Stimulated activated CD4-positive, alpha-beta T cell treated with anti-CD3 and anti-CD28 coated beads, TNF-alpha, amount 100 ng/mL, for 1 hour (primary cell): ENCODE data around the gene TEX54.
A peak's percentile ranks its signal among the peaks of the same experiment; 100 is the strongest.

ENCODE experiments used
- DNase-seq, 3 donors: peaks; one replicate each; pipeline ENCODE4 v3.0.0-alpha.2; 2020; ENCODE audit warnings: low read depth in 3 of 3, low spot score in 1 of 3

Gene TEX54

DNA sequence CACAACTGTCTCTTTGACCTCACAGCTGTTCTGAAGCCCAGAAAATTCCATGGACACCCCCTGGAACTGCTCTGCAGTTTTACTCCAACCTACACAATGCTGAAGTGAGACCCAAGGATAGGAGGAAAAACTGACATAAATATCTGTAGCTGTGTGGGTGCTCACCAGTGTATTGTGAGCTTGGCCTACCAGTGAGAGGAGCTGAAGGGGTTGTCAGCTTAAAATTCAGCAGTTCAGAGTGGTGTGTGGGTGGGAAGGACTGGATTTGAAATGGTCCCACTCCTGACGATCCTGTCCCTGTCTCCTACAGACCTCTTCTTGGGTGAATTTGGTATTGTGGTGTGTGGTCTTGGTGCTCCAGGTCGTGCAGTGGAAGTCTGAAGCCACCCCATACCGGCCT is 43.1 kb downstream of the TEX54 start:
- no peak for DNase-seq

DNA sequence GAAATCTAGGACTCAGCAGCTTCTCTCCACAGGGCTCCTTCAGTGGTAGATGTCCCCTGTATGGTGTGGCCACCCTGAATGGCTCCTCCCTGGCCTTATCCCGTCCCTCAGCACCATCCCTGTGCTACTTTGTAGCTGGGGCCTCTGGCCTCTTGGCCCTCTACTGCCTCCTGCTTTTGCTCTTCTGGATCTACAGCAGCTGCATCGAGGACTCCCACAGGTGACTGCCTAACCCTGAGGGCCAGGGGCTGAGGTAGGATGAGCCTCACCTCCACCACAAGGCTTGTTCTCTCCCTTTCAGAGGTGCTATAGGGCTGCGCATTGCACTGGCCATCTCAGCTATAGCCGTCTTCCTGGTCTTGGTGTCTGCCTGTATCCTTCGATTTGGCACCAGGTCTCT is 43.6 kb downstream of the TEX54 start:
- no peak for DNase-seq

DNA sequence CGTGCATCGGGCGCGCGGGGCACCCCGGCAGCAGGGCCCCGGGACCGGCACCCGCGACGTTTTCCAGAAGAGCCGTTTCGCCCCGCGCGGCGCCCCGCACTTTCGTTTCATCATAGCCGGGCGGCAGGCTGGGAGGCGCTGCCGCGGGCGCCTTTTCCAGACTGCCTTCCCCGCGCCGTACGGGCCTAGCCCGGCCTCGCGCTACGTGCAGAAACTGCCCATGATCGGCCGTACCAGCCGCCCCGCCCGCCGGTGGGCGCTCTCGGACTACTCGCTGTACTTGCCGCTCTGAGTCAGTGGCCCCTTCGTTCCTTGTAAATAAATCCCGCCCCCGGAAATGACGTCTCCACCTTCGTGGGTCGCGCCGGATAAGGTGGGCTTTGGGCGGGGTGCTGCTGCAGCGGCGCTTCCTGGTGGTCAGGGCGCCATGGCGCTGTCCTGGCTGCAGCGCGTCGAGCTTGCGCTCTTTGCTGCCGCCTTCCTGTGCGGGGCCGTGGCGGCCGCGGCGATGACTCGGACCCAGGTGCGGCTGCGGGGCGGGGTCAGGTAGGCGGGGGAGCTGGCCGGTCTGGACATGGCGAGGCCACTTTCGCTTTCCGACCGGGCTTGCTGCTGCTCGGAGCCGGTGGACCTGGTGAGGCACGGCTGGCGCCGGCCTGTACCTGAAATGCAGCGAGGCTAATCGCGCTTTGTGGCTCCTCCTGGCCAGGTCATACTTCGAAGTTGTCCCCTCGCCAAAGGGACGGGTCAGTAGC is 45.5 kb downstream of the TEX54 start, which contains the start of gene TMEM179B:
Gene TMEM179B (plus strand): TSS at position 398 of the 755 bp plus-strand sequence. CDS start 30 bp downstream, at position 428.
- peak; percentile 91 to 94 (median 92) for DNase-seq

DNA sequence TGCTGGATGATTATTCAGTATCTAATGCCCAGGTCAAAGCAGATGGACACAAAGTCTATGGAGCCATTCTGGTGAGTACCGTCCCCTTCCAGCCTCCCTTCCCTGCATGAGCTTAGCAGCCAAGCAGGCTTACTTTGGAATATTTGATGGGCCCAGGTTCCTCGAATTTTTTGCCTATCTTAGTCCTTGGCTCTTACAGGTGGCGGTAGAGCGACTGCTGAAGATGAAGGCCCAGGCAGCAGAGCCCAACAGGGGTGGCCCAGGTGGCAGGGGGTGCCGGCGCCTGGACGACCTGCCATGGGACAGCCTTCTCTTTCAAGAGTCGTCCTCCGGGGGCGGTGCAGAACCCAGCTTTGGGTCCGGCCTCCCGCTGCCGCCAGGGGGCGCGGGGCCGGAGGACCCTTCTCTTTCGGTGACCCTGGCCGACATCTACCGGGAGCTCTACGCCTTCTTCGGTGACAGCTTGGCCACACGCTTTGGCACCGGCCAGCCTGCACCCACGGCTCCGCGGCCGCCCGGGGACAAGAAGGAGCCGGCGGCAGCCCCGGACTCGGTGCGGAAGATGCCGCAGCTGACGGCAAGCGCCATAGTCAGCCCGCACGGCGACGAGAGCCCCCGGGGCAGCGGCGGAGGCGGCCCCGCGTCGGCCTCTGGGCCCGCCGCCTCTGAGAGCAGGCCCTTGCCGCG is 46.2 kb downstream of the TEX54 start:
- DNase-seq, result peak; percentile 59 to 72 (median 64)

DNA sequence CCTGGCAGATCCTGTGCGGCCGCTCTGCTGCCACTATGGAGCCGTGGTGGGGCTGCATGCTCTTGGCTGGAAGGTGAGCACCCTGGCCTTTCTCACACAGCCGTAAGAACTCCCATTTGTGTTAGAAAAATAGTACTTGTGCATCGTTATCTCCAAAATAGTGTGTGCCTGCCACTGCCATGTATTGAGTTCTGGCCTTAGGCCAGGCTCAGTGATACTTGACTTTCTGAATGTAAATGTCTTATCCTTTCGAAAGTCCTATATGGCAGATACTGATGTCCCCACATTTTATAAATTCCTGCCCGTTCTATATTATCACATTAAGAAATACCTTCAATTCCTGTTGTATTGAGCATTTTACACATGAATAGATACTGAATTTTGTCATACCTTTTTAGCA is 49.9 kb downstream of the TEX54 start:
- no peak for DNase-seq
